Daoy (cell line): ENCODE measurements around the gene CACNB1. TPM values are rescaled to one million over a fixed set of nuclear protein-coding genes. Genes with fewer than 3 reads are reported as not detected.
"Not testable (repeated sequence)": the region's sequence is repeated elsewhere in the genome, so short reads cannot be mapped to it uniquely, and the experiment has no call there.

Experiments used
- DNase-seq: peaks from one replicate; pipeline ENCODE4 v3.0.0-alpha.2; 2015; ENCODE audit warnings: low read depth
- total RNA-seq: library from RNA; depleted of rRNA; stranded (reverse); fragments of >200 nt; shearing (Covaris generic); gene quantifications from 2 replicates; pipeline ENCODE4 v1.2.3, GENCODE V29; 2014

CACNB1 gene
- total RNA-seq, 1 experiment from 2014 or later, result 1.0 TPM

DNA sequence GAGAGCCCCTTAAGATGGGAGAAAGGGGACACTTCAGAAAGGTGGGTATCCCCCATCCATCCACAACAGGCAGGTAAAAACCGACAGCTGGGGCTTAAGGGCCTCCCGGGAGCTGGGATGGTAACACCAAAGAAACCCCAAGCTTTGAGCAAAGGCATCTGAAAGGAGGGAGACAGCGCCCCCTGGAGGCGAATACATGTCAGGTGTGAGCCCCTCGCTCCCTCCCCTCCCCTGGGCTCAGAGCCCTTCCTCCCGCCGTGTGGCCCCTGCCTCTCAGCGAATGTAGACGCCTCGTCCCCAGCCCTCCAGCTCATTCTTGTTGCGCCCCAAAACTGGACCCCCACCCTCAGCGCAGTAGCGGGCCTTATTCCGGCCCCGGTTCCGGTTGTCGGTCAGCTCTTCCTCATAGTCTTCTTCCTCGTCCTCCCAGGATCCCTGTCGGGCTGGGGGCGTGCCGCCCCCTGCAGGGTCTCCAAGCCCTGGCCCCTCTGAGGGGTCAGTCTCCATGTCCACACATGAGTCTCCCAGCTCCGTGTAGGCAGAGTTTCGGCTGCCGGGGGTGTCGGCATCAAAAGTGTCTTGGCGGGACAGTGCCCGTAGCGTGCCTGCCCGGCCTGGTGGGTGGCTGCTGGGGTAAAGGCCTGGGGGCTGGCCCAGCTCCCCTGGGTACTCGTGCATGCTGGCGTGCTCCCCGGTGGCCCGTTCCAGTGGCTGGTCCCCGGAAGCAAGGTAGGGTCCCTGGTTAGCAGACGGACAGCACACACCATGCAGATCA lies 22.4 kb downstream of the CACNB1 start:
- peak; percentile 64 for DNase-seq

DNA sequence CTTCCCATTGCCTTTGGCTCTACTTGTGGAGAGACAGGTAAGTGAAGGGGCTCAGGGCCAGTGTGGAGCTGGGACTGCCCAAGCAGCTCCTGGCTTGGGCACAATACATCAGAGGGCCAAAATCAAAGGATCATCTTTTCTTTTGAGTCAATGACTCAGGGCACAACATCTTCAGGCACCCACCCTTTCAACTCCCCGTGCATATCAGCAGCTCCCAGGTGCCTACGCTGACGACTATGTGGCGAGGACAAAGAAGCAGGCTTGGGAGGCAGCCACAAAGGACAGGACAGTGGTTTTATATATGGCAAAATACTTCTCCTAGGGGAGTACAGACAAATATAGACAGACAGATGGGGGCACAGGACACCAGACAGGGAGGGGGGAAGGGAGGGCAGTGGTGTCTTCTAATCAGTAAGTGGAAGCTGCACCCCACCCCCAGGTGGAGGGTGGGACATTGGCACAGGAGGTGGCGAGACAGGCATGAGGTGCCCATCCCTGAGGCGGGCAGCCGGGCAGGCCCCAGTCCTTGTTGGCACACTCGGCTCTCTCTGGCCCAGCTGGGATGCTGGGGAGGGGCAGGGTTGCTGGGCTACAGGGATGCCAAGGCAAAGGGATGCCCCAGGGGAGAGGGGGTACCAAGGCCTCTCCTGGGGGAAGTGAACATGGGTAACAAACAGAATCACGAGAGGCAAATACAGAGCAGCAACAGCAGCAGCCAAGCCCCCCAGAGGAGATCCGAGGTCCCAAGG lies 23.8 kb downstream of the CACNB1 start:
- DNase-seq, result no peak

DNA sequence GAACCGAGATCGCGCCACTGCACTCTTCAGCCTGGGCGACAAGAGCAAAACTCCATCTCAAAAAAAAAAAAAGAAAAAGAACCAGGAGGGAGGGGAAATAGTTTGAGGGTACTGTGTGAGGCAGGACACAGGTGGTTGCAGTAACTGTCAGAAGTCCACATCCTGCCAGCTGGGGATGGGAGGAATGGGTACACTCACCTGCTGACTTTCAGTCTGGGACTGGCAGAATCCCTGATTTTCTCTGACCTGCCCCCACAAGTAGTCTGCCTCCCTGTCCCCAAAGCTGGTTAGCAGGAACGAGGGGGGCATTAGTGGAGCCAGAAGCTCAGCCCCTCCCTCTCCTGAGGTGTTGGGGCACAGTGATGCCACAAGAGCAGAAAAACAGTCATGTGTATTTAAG lies 24.4 kb downstream of the CACNB1 start:
- no peak for DNase-seq

GRCh38 chr17:39171933-39172332 lies 25.5 kb downstream of the CACNB1 start:
- DNase-seq, result no peak

DNA sequence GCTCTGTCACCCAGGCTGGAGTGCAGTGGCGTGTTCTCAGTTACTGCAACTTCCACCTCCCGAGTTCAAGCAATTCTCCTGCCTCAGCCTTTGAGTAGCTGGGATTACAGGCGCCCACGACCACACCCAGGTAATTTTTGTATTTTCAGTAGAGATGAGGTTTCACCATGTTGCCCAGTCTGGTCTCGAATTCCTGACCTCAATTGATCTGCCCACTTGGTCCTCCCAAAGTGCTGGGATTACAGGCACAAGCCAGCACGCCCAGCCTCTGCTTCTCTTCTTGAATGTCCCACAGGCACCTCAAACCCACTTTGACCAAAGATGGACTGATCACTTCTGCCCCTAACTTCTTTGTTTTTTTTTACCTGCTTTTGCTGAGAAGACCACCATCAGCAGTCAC lies 26.9 kb downstream of the CACNB1 start:
- no peak for DNase-seq

DNA sequence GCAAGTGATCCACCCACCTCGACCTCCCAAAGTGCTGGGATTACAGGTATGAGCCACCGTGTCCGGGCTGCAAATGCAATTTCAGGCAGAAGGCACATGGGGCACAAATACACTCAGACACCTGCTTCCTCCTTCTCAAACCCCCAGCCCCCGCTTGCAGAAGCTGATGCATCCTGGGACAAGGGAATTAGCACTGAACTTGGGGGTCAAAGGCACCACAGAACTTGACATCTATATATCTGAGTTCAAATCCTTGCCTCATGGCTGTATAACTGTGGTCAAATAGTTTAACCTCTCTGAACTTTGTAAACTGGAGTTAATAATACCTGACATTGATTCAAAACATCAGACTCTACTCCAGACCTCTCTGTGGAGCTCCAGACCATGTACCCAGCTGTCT lies 27.4 kb downstream of the CACNB1 start:
- no peak for DNase-seq

GRCh38 chr17:39169518-39169917 lies 28.0 kb downstream of the CACNB1 start:
- DNase-seq, result no peak

DNA sequence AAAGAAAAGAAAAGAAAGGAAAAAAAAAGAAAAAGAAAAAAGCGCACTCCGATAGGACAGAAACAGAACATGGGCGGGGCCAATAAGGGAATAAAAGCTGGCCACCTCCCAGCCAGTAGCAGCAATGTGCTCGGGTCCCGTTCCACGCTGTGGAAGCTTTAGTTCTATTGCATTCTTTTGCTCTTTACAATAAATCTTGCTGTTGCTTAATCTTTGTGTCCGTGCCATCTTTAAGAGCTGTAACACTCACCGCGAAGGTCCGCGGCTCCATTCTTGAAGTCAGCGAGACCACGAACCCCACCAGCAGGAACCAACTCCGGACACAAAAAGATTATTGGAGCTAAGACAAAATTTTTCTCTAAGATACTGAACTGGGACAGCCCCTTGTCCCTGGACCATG lies 28.4 kb downstream of the CACNB1 start:
- DNase-seq, result no peak

DNA sequence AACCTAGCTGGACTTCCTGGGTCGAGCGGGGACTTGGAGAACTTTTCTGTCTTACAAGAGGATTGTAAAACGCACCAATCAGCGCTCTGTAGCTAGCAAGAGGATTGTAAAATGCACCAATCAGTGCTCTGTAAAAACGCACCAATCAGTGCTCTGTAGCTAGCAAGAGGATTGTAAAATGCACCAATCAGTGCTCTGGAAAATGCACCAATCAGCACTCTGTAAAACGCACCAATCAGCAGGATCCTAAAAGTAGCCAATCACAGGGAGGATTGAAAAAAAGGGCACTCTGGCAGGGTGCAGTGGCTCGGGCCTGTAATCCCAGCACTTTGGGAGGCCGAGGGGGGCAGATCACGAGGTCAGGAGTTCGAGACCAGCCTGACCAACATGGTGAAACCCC lies 29.0 kb downstream of the CACNB1 start:
- not testable (repeated sequence) for DNase-seq

GRCh38 chr17:39167476-39167875 lies 30.0 kb downstream of the CACNB1 start:
- no peak for DNase-seq

DNA sequence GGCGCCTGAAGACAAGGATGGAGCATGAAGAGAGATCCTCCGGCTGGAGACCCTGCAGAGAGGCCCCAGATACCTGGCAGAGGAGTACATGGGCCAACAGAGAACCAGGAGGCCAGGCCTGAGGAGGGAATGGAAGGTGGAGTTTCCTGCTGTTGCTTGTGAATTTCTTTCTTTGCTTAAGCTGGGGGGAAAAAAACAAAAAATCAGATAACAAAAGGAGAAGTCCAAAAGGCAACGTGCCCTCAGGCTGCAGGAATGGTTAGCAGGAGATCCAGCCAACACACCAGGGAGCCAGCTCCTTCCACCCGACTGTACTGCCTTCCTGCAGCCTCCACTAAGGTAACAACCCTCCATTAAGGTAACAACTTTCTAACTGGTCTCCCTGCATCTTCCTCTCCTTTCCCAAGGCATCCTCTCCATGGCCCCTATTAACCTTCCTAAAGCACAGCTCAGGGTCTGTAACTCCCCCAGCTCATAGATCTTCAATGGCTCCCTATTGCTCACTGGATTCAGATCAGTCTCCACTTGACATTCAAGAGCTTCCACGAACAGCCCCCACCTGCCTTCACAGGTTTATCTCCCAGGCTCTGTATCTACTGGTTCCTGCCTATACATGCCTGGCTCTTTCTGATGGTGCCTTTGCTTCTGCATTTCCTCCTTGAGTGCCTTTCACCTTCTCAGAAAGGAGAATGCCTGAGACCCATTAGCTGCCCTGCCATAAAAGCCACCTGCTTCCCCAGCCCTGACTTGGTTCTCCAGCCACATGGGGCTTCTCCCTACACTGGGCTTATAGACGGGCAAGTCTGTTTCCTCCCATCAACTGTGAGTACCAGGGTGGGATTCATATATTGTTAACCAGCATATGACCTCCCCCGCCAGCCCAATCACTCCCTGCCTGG lies 30.8 kb downstream of the CACNB1 start:
- no peak for DNase-seq

GRCh38 chr17:39165841-39166349 lies 31.6 kb downstream of the CACNB1 start, which contains the start of gene ARL5C:
Gene ARL5C, minus strand, starts transcription at chr17:39166161. Its CDS starts 401 bp downstream, at chr17:39165760.
- no peak for DNase-seq

DNA sequence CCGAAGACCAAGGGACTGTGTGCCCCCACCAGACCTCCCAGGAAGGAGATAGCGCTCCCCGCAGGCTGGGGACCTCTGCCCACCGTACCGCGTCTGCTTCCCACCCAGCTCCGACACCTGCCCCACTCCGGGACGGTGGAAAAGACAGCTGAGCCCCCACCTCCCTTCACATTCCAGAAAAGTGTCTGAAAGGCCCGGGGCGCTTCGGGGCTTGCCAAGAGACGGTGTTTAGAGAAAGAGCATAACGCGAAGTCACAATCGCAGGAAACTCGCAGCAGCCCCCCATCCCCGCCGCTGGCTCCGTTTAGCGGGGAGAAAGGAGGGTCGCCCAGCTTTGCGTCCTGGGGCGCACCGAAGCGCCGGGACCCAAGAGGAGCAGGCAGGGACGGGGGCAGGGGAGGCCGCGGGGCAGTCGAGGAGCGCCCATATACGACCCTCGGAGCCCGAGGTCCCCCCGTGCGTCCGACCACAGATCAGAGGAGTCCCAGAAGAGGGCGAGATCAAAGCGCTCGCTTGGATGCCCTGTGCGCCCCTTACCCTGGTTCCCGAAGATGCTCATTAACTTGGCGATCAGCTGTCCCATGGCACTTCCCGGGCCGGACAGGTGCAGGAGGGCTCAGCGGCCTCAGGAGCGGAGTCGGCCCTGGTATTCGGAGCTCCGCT lies 32.2 kb downstream of the CACNB1 start:
- no peak for DNase-seq

- DNase-seq, result peak; percentile 72
Observed at GRCh38 chr17:39164675-39165143, 32.8 kb downstream of the CACNB1 start.

GRCh38 chr17:39161962-39162361 lies 35.5 kb downstream of the CACNB1 start:
- DNase-seq, result no peak

GRCh38 chr17:39158623-39159022 lies 38.8 kb downstream of the CACNB1 start:
- no peak for DNase-seq

DNA sequence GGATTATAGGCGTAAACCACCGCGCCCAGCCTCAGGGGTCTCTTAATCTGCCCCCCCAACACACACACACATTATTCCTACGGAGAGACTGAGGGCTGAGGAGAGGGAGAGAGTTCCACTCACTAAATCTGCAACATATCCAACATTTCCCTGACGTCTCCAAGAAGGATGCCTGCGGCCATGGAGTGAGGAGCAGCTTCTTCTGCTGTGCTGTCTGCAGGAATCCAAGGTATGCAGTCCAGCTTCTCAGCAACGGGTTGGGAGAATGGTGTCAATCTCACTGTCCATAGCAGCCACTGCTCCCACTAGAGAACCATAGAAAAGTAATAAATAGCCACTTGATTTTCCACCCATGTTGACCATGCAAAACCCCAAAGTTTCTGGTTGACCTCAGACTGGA lies 41.0 kb downstream of the CACNB1 start:
- no peak for DNase-seq

GRCh38 chr17:39155654-39156053 lies 41.8 kb downstream of the CACNB1 start:
- DNase-seq, result no peak

DNA sequence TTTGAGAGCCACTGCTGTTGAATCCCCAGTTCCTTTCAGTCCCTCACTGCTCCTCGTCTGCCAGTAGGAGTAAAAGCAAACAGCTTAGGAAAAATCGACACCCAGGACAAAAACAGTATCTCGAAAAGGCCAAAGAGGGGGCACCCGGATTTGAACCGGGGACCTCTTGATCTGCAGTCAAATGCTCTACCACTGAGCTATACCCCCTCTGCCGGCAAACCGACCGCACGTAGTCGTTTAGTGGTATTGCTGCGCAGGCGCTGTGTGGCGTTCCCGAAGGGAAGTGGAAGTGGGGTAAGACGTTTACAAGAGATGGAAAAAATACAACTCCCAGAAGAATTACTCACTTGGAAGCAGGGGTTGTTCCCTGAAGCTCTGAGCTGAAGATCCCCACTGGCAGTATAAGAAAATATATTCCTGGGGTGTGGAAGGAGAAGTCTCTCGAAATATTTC lies 43.8 kb downstream of the CACNB1 start:
- peak; percentile 79 for DNase-seq

GRCh38 chr17:39151943-39152818 lies 45.3 kb downstream of the CACNB1 start:
- DNase-seq, result peak; percentile 48
